Progenitor cell of endocrine pancreas (in vitro differentiated cells): Measurements from ENCODE around the gene KRTAP1-5. TPM values are rescaled to one million over a fixed set of nuclear protein-coding genes. Genes with fewer than 3 reads are reported as not detected.

ENCODE experiments used
- DNase-seq: peaks from one replicate; pipeline ENCODE4 v3.0.0; 2021; ENCODE audit warnings: low spot score; ENCODE audit not compliant: unreplicated experiment
- H3K27ac Mint-ChIP-seq: 2 replicates; pipeline ENCODE4 v1.8.0; 2021; ENCODE audit warnings: mild to moderate bottlenecking, moderate library complexity, mixed read lengths
- H3K27me3 Mint-ChIP-seq: 2 replicates; pipeline ENCODE4 v1.8.0; 2021; ENCODE audit warnings: mixed read lengths
- H3K36me3 Mint-ChIP-seq: 2 replicates; pipeline ENCODE4 v1.8.0; 2022; ENCODE audit warnings: mixed read lengths; ENCODE audit not compliant: insufficient read depth
- H3K4me1 Mint-ChIP-seq: 2 replicates; pipeline ENCODE4 v1.8.0; 2021; ENCODE audit warnings: low read depth, mixed read lengths
- H3K4me3 Mint-ChIP-seq: 2 replicates; pipeline ENCODE4 v1.8.0; 2021; ENCODE audit warnings: low read depth, mild to moderate bottlenecking, moderate library complexity, mixed read lengths
- H3K9me3 Mint-ChIP-seq: 2 replicates; pipeline ENCODE4 v1.8.0; 2021; ENCODE audit warnings: low read depth, mixed read lengths
- CTCF ChIP-seq: fragments of 200-600 bp; sonication (generic); IDR thresholded peaks from one replicate; pipeline ENCODE4 v1.5.0; 2021; ENCODE audit warnings: antibody characterized with exemption, mild to moderate bottlenecking; ENCODE audit not compliant: unreplicated experiment
- total RNA-seq: library from RNA; stranded (reverse); gene quantifications from 2 replicates; pipeline ENCODE4 v1.2.1, GENCODE V29; 2021

The KRTAP1-5 gene
- total RNA-seq, 1 donor from 2014 or later = not detected

GRCh38 chr17:40984226-40984625 lies 42.8 kb downstream of the KRTAP1-5 start, which contains the start of gene KRT40:
TSS of gene KRT40 (minus strand) at chr17:40984326. CDS start at chr17:40984273, 53 bp downstream.
- DNase-seq = no peak
- Mint-ChIP-seq H3K4me3 (no peak within 1 kb of the TSS), H3K27ac (no peak within 1 kb of the TSS), H3K36me3 (no peaks in the 10 kb centered on the region), H3K9me3 (no peaks in the 10 kb centered on the region), H3K4me1 (peaks cover 7% of the 10 kb centered on the region), H3K27me3 (no peaks in the 10 kb centered on the region)
- no peak for TF ChIP-seq CTCF

- H3K27ac Mint-ChIP-seq = no peak overlapping the region
- H3K4me3 Mint-ChIP-seq = no peak overlapping the region
- H3K36me3 Mint-ChIP-seq = no peaks in the 10 kb centered on the region
- peaks cover 4% of the 10 kb centered on the region for H3K4me1 Mint-ChIP-seq
- no peaks in the 10 kb centered on the region for H3K9me3 Mint-ChIP-seq
- no peaks in the 10 kb centered on the region for H3K27me3 Mint-ChIP-seq
- TF ChIP-seq CTCF = no peak
- no peak for DNase-seq
Measured at GRCh38 chr17:40981115-40981514, 45.9 kb downstream of the KRTAP1-5 start.

GRCh38 chr17:40980596-40980995 lies 46.4 kb downstream of the KRTAP1-5 start:
- H3K4me1 Mint-ChIP-seq = peaks cover 4% of the 10 kb centered on the region
- no peak overlapping the region for H3K27ac Mint-ChIP-seq
- no peaks in the 10 kb centered on the region for H3K9me3 Mint-ChIP-seq
- TF ChIP-seq CTCF = no peak
- H3K4me3 Mint-ChIP-seq = no peak overlapping the region
- no peaks in the 10 kb centered on the region for H3K27me3 Mint-ChIP-seq
- H3K36me3 Mint-ChIP-seq = no peaks in the 10 kb centered on the region
- no peak for DNase-seq

GRCh38 chr17:40980117-40980516 lies 46.9 kb downstream of the KRTAP1-5 start:
- H3K27ac Mint-ChIP-seq = no peak overlapping the region
- no peaks in the 10 kb centered on the region for H3K27me3 Mint-ChIP-seq
- peaks cover 4% of the 10 kb centered on the region for H3K4me1 Mint-ChIP-seq
- H3K9me3 Mint-ChIP-seq = no peaks in the 10 kb centered on the region
- H3K4me3 Mint-ChIP-seq = no peak overlapping the region
- no peaks in the 10 kb centered on the region for H3K36me3 Mint-ChIP-seq
- no peak for TF ChIP-seq CTCF
- no peak for DNase-seq

GRCh38 chr17:40978575-40979151 lies 48.3 kb downstream of the KRTAP1-5 start:
- TF ChIP-seq CTCF = no peak
- peaks cover 4% of the 10 kb centered on the region for H3K4me1 Mint-ChIP-seq
- no peak overlapping the region for H3K27ac Mint-ChIP-seq
- no peaks in the 10 kb centered on the region for H3K36me3 Mint-ChIP-seq
- H3K4me3 Mint-ChIP-seq = no peak overlapping the region
- DNase-seq = no peak
- no peaks in the 10 kb centered on the region for H3K27me3 Mint-ChIP-seq
- H3K9me3 Mint-ChIP-seq = no peaks in the 10 kb centered on the region

Other genes with a start within 250 kb of the KRTAP1-5 start
- gene KRT27, start 244.7 kb downstream of the KRTAP1-5 start, total RNA-seq = not detected in 2 replicates
- not detected in 2 replicates for gene KRT28, start 227.2 kb downstream of the KRTAP1-5 start, total RNA-seq
- gene KRT10, start 204.6 kb downstream of the KRTAP1-5 start, total RNA-seq = 33.1 and 37.5 TPM in 2 replicates
- gene KRT12, start 160.0 kb downstream of the KRTAP1-5 start, total RNA-seq = not detected in 2 replicates
- not detected in 2 replicates for gene KRT20, start 142.0 kb downstream of the KRTAP1-5 start, total RNA-seq
- gene KRT23, start 89.6 kb downstream of the KRTAP1-5 start, total RNA-seq = 2.1 and 3.8 TPM in 2 replicates
- not detected in 2 replicates for gene KRT39, start 60.3 kb downstream of the KRTAP1-5 start, total RNA-seq
- gene KRT40, start 42.9 kb downstream of the KRTAP1-5 start, total RNA-seq = 0.13 TPM in 1 of 2 replicates, not detected in the other
- gene KRTAP3-3, start 33.0 kb downstream of the KRTAP1-5 start, total RNA-seq = not detected in 2 replicates
- not detected in 2 replicates for gene KRTAP3-2, start 27.3 kb downstream of the KRTAP1-5 start, total RNA-seq
- not detected in 2 replicates for gene KRTAP3-1, start 18.1 kb downstream of the KRTAP1-5 start, total RNA-seq
- gene KRTAP1-4, start 3.0 kb upstream of the KRTAP1-5 start, total RNA-seq = not detected in 2 replicates
- gene KRTAP1-3, start 7.7 kb upstream of the KRTAP1-5 start, total RNA-seq = not detected in 2 replicates
- gene KRTAP1-1, start 14.2 kb upstream of the KRTAP1-5 start, total RNA-seq = not detected in 2 replicates
- gene KRTAP2-1, start 20.1 kb upstream of the KRTAP1-5 start, total RNA-seq = not detected in 2 replicates
- not detected in 2 replicates for gene KRTAP2-2, start 28.0 kb upstream of the KRTAP1-5 start, total RNA-seq
- not detected in 2 replicates for gene KRTAP2-3, start 32.9 kb upstream of the KRTAP1-5 start, total RNA-seq
- not detected in 2 replicates for gene KRTAP2-4, start 38.7 kb upstream of the KRTAP1-5 start, total RNA-seq
- gene KRTAP4-7, start 56.9 kb upstream of the KRTAP1-5 start, total RNA-seq = not detected in 2 replicates
- not detected in 2 replicates for gene KRTAP4-8, start 70.9 kb upstream of the KRTAP1-5 start, total RNA-seq
- gene KRTAP4-16, start 75.0 kb upstream of the KRTAP1-5 start, total RNA-seq = not detected in 2 replicates
- not detected in 2 replicates for gene KRTAP4-9, start 78.2 kb upstream of the KRTAP1-5 start, total RNA-seq
- gene KRTAP4-11, start 91.2 kb upstream of the KRTAP1-5 start, total RNA-seq = not detected in 2 replicates
- gene KRTAP4-12, start 97.0 kb upstream of the KRTAP1-5 start, total RNA-seq = not detected in 2 replicates
- gene KRTAP4-6, start 113.3 kb upstream of the KRTAP1-5 start, total RNA-seq = not detected in 2 replicates
- not detected in 2 replicates for gene KRTAP4-5, start 122.6 kb upstream of the KRTAP1-5 start, total RNA-seq
- not detected in 2 replicates for gene KRTAP4-4, start 133.5 kb upstream of the KRTAP1-5 start, total RNA-seq
- not detected in 2 replicates for gene KRTAP4-3, start 141.0 kb upstream of the KRTAP1-5 start, total RNA-seq
- not detected in 2 replicates for gene KRTAP4-2, start 151.0 kb upstream of the KRTAP1-5 start, total RNA-seq
- not detected in 2 replicates for gene KRTAP4-1, start 157.7 kb upstream of the KRTAP1-5 start, total RNA-seq
- gene KRTAP9-1, start 162.7 kb upstream of the KRTAP1-5 start, total RNA-seq = not detected in 2 replicates
- not detected in 2 replicates for gene KRTAP9-2, start 199.4 kb upstream of the KRTAP1-5 start, total RNA-seq
- not detected in 2 replicates for gene KRTAP9-3, start 205.2 kb upstream of the KRTAP1-5 start, total RNA-seq
- not detected in 2 replicates for gene KRTAP9-8, start 210.8 kb upstream of the KRTAP1-5 start, total RNA-seq
- not detected in 2 replicates for gene KRTAP9-4, start 222.5 kb upstream of the KRTAP1-5 start, total RNA-seq
- not detected in 2 replicates for gene KRTAP9-9, start 228.2 kb upstream of the KRTAP1-5 start, total RNA-seq
- gene KRTAP9-6, start 238.2 kb upstream of the KRTAP1-5 start, total RNA-seq = not detected in 2 replicates
- gene KRTAP9-7, start 248.5 kb upstream of the KRTAP1-5 start, total RNA-seq = not detected in 2 replicates